ENCODE results near the gene INPP5D.

Gene INPP5D

DNA sequence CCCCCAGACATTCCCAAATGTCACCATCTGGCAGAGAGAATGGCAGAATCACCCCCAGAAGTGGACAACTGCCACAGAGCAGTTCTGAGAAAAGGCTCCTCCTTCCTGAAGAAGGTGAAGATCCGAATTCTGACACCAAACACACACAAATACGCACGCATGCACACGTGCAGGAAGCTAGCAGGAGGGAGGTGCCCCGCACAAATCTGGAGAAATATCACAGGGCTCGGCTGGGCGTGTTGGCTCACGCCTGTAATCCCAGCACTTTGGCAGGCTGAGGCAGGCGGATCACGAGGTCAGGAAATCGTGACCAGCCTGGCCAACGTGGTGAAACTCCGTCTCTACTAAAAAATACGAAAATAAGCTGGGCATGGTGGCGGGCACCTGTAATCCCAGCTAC, 152.9 kb downstream of the INPP5D start:
- no peak for DNase-seq

DNA sequence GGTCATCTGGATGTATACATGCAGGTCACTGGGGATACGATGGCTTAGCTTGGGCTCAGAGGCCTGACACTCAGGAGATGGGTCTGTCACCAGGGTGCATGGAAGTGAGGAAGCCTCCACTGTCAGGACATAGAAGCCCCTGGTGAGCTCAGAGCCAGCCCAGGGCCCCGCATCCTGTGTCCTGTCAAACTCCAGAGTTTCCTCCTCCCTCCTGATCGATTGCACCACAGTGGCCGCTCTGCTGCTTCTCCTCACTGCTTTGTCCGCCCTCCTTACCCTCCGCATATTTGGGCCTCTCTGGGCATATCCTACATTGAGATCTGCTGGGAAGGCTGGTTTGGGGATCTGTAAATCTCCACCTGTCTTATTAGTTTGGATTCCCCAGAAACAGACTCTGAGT, 153.8 kb downstream of the INPP5D start:
- no peak for DNase-seq

DNA sequence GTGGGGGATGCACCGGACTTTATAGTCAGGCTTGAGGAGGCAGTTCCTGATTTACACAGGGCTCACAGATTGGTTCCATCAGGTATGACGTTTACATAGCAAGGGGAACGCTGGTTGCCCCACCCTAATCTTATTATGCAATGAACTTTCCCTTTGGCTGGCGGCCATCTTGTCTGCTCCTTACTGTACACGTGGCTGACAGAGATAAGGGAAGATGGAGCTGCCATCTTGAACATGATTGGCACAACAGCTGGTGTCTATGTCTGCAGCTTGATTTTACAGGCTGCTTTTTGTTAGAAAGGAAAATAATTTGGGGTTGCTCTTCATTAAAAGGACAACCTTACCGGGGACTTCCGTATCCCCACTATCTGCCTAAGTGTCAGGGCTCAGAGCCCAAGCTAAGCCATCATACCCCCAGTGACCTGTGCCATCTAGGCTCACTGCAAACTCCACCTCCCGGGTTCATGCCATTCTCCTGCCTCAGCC, 157.8 kb downstream of the INPP5D start:
- DNase-seq: no peak

DNA sequence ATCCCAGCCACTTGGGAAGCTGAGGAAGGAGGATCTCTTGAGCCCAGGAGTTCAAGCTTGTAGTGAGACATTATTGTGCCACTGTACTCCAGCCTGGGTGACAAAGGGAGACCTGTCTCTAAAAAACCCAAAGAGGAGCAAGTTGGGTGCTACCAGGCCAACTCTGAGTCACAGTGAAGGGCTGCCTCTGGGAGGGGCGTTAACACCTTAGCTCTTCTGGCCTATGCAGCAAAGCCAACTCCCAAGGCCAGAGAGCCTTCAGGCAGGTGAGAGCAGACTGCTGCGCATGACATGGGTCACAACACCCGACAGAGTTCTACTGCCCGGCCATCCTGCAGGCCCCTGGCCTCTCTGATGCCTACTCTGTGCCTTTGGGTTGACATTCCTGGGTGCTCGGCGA, 158.7 kb downstream of the INPP5D start:
- no peak for DNase-seq

DNA sequence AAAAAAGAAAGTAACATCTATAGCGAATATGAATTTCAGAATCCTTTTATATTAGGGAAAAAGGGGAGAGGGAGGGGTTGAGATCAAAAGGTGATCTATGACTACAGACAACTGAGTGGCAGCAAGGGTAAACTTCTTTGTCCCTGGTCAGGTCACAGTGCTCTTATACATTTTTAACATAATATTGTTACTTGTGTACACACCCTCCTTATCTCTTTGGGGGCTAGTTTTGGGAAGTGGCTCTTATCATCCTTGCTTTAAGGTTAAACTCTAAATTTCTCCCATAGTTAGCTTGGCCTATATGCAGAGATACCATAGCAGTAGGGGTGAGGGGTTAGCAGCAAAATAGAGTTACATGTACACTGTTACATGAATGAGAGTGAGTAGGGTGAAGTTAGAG, 159.7 kb downstream of the INPP5D start:
- DNase-seq: no peak

DNA sequence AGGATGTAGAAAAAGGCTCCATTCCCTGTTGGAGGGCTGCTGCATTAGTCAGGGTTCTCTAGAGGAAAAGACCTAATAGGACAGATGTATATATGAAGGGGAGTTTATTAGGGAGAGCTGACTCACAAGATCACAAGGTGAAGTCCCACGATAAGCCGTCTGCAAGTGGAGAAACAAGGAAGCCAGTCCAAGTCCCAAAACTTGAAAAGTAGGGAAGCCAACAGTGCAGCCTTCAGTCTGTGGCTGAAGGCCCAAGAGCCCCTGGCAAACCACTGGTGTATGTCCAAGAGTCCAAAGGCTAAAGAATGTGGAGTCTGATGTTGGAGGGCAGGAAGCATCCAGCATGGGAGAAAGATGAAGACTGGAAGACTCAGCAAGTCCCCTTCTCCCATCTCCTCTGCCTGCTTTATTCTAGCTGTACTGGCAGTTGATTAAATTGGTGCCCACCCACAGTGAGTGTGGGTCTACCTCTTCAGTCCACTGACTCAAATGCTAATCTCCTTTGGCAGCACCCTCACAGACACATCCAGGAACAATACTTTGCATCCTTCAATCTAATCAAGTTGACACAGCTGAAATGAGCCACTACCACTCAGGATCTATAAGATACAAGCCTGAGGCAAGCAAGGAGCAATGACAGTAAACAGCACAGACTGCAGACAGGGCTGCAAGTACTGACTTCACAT, 161.4 kb downstream of the INPP5D start:
- DNase-seq: no peak

DNA sequence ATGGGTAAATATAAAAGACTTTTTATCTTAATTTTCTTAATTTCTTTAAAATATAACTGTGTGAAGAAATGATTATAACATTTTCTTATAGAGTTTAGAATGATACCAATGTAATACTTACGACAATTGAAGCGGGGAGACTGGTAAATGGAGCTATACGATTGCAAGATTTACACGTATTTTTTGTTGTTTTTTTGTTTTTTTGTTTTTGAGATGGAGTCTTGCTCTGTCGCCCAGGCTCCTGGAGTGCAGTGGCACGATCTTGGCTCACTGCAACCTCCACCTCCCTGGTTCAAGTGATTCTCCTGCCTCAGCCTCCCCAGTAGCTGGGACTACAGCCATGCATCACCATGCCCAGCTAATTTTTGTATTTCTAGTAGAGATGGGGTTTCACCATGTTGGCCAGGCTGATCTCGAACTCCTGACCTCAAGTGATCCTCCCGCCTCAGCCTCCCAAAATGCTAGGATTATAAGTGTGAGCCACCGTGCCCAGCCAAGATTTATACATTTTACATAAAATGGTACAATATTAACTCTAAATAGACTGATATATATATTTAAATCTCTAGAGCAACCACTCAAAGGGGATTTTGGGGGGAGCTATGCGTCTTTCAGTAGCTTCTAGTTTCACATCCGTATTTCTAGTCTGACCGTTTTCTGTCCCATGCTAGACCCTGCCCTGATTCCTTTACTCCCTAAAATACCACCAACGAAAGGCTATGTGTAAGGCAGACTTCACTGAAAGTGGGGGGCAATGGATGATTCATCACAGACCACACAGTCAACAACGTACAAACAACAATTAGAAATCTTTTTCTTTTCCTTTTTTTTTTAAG, 163.1 kb downstream of the INPP5D start:
- DNase-seq: no peak

DNA sequence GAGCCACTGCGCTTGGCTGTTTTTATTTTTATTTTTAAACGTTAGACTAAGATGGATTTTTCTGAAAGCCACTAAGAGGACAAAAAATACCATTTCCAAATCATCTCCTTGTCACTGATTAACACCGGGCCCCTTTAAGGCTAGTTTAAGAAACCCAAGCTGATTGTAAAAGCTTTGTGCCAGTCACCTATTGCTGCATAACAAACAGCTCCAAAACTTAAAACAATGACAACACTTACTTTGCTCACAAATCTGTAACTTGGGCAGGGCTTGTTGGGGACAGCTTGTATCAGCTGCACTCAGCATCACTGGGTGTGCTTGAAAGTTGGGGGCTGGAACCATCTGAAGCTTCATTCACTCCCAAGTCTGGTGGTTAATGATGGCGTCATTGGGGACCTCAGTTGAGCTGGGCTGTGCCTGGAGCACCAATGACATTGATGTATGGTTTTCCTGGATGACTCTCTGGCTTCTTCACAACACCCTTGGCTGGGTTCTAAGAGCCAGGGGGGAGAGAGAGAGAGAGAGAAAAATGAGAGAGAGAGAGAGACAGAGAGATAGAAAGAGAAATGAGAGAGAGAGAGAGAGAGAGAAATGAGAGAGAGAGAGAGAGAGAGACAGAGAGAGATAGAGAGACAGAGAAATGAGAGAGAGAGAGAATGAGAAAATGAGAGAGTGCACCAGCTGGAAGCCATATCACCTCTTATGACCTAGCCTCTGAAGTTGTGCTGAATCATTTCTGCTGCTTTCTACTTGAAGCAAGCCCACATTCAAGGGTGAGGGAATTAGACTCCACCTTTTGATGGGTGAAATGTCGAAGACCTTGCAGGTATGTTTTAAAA, 165.3 kb downstream of the INPP5D start:
- DNase-seq: no peak

DNA sequence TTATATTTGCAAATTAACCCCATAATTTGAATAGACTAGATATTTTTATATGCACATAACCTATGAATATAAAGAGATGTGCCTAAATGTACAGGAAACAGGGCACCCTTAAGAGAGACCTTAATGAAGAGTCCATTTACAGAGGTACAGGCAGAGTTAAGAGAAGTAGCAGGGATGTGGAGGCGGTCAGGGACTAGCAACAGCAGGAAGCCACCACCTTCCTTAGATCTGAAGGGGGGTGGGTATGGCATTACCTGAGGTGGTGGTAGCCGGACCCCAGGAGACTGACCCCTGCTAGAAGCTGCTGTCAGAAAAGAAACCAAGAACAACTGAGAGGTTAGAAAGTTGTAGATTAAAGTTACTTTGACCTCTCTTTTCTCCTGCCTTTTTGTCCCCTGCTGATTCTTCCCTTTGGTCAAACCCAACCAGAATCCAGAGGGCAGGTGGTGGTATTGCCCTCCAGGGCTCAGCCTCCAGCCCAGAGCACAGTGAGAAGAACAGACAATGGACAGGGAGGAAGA, 166.4 kb downstream of the INPP5D start:
- DNase-seq: no peak

DNA sequence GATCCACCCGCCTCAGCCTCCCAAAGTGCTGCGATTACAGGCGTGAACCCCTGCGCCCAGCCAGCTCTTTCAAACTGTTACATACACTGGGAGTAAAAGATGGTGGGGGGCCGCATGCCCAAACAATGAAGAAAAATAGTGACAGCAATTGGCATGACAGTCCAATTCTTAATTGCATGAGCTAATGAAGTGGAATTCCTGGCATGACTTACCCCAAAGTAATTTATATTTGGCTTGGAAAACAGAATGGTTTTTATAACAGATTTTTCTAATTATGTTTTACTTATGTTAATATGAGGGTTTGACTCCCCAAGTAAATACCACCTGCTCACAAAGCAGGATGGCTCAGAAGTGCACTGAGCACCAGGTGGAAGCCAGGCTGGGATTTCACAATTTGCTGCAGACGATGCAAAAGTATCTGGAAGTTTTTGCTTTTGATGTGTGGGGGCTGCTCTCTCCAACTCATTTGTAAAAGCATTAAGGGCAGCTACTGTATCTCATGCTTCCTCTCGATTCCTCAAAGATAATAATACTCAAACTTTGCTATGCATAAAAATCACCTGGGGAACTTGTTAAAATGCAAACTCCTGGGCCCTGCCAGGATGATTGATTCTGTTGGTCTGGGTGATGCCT, 167.3 kb downstream of the INPP5D start:
- no peak for DNase-seq

DNA sequence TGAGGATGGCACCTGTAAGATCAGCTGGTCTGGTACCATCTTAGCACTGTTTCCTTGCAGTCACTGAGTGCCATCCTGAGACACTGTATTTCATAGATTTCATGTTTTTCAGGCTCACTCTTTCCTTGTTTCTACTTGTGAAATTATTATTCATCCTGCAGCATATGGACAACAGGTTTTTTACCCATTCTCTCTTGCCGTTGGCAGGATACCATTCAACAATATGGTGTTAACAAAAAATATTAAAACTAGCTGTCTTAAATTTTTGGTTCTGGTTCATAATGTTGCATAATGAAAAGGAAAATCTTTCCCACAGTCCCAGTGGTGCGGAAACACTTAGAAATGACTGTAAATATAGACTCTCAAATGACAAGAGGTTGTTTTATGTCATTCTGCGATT, 168.2 kb downstream of the INPP5D start:
- no peak for DNase-seq

DNA sequence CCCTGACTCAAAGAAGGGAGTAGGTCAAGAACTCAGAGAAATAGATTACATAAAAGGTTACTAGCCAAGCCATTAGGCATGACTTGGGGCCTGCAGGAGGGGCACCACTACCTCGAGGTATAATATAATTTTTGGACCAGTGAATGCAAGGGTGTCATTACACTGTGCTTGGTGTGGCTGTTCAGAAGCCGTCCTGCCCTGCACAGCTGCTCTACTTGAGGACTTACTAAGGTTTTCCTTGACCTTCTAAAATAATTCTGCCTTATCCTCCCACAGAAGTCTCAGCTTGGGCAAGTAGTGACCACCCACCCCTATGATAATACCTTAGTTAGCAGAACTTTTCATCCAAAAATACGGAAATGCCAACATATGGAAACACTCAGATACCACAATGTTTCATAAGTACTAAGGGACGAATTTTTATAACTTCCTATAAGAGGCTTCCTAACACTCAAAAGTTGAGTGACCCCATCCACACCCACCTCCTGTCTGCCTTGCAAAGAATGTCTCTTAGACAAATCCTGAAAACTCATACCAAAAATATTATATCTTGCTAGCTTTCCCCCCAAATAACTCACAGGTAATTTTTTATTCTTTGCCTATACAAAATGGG, 173.6 kb downstream of the INPP5D start:
- DNase-seq: no peak

DNA sequence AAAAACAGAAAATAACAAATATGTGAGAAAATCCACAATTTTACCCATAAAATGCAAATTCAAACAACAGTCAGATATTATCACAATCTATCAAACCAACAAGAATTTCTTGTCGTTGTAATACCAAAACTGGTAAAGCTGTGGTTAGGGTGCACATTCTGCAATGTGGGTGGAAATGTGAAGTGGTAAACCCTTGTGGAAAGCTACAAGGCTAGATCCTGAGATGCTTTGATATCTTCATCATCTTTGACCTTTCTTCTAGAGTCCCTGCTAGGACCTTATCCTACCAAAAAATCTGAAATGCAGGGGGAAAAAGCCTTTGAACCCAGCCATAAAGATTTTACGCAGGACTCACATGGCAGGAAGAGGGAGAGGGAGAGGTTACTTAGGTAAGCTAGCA, 174.1 kb downstream of the INPP5D start:
- DNase-seq: no peak

DNA sequence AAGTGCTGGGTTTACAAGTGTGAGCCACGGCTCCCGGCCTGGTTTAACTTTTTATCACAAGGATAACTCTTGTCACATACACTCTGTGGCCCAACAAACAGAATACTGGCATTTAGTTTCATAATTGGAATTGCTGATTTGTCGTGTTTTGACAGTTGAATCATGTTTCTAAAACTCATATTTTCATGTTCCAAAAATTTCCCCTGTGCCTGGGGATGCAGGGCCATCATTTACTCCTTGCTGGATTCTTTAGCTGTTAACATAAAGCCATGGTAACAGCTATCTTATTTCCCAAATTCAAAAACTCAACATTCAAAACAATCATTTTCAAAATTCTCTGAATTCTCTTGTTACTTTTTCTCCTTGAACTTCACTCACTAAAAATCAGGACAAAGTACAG, 174.9 kb downstream of the INPP5D start:
- no peak for DNase-seq

DNA sequence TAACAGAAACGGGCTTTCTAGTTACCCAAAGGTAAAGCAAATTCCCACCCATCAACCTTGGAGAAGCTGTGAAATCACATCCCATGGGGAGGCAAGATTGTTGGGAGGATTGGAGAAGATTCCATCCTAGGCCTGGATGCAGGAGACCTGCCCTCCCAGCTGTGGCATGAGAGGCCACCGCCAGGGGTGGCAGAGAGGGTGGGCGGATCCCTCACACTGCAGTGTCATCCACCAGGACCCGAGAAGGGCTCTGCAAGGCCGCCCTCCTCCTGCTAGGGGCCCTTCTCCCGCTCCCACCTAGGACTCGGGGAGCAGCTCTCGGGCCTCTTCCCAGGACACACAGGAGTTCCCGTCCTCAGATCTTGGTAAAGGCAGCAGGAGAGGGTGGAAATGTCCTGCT, 175.8 kb downstream of the INPP5D start:
- no peak for DNase-seq

DNA sequence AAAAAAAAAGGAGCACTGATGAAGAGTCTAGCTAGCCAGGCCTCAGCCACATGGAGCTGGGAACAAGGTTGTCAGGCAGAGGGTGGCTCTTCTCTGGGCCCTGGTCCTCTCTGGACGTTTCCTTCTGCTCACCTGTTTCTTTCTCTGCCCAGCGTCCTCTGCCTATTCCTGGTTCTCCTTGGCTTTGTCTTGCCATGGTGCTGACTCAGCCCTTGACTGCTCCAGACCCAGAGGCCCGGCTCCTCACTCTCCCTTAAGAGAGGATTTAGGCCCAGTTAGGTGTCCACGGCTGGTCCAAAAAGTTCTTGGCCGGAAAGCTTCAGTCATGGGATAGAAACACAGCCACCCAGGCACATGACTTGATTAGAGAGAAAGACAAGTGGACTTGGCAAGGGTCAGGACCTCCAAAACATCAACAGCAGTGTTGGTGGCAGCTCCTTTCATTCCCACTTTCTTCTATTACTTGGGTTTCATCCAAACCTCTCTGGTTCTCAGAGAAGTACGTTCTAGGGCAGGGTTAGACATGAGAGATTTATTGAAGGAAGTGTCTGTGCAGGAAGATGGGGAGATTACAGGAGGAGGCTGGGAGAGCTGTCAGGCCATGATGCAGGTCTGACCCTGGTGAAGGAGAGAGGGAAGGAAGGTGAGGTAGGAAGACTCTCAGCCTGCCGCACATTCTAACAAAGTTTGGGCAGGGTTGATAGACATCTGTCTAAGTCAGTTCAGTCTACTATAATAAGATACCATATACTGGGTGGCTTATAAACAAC, 176.9 kb downstream of the INPP5D start:
- no peak for DNase-seq

DNA sequence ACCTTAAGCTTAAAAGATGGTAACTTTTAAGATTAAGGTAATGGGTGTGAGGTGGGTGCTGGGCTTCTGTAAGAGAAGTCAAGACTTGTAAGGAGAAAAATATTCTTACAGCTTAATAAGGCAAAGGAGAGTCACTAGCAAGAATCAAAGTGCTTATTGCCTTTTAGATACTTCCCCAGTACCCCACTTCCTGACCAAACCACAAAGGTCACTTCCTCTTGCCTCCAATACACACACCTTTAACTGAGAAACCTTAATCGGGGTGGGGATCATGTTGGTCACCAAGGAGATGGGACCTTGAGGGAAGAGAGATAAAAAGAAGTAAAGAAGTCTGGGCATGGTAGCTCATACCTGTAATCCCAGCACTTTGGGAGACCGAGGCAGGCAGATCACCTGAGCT, 180.8 kb downstream of the INPP5D start:
- no peak for DNase-seq

DNA sequence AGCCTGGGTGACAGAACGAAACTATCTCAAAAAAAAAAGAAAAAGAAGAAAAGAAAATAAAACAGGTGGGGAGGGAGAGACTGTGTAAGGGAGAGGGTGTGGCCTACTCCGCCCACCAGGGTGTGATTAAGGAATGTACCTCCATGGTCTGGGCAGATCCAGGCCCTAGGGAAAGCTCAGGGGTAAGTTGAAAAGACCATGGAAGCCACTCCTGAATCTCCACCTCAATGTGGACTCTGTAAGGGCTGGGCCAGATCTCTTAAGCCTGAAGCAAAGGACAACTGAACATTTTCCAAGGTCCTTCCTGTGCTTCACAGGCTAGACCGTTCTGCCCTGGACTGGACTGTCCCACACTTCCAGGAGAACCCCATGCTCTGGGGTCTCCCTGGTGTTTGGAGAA, 181.7 kb downstream of the INPP5D start:
- DNase-seq: no peak

DNA sequence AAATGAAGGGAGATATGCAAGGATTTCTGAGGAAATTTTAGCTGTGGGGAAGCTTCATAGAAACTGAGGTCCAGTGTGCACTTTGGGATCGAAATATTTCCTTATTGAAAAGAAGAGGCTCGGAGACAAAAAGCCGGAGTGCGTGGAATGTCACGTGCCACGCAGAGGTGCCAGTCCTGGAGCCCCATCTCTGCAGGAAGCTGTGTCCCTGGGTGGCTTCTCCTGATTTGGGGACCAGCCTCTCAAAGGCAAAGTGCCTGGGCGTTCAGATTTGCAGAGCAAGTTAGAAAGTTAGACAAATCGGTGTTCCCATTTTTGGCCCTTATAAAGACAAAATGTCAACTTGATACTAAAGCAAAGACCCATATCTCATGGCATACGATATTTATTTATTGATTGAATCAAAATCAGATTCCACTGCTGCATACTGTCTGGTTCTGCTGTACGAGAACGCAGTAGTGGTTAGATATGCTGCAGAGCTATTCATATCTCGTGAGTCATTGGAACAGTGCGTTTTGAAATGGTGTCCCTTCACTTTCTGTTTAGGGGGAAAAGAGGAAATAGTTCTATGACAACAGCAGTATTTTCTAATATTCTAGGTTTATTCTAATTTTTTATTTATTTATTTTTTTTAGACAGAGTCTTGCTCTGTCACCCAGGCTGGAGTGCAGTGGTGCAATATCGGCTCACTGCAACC, 182.2 kb downstream of the INPP5D start:
- DNase-seq: no peak

DNA sequence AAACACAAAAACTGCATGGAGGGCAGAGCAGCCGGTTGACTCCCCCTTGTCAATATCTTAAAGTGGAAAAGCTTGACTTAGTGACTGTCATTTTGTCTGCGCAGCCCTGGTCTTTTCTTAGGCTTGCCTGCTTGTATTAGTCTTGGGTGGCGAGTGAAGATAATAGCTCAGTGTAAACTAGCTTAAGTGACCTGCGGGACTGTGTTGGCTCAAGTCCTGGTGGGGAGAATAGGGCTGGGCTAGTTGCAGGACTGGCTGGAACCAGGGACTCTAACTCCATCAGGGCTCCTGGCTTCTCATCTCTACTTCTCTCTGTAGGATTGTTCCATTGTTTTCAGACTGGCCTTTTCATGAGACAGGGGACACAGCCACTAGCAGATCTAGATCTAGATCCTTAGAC, 183.2 kb downstream of the INPP5D start:
- no peak for DNase-seq

DNA sequence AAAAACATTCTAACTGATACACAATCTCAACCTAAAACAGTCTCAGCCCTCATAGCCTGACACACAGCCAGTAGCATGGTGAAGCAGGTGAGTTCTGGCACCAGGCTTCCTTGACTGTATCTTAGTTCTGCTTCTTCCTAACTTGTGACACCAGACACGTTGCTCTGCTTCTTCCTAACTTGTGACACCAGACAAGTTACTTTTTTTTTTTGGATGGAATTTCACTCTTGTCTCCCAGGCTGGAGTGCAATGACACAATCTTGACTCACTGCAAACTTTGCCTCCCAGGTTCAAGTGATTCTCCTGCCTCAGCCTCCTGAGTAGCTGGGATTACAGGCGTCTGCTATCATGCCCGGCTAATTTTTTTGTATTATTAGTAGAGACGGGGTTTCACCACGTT, 184.7 kb downstream of the INPP5D start:
- peak; percentile 22 for DNase-seq
